ENCODE results near the gene ZNF618.

The ZNF618 gene

GRCh38 chr9:113955076-113955752 lies 79.1 kb downstream of the ZNF618 start:
- DNase-seq (ENCODE audit: insufficient read length, low spot score) (no peak), FAIRE-seq (no peak)
- no peak for TF ChIP-seq CTCF (IDR thresholded peaks at IDR 0.05; ENCODE audit: insufficient read depth, missing control alignments)

- TF ChIP-seq CTCF (IDR thresholded peaks at IDR 0.05; ENCODE audit: insufficient read depth, missing control alignments), result no peak
- DNase-seq (ENCODE audit: insufficient read length, low spot score) (no peak), FAIRE-seq (no peak)
Measured at GRCh38 chr9:113956901-113957300, 80.8 kb downstream of the ZNF618 start.

- FAIRE-seq (no peak), DNase-seq (ENCODE audit: insufficient read length, low spot score) (no peak)
- TF ChIP-seq CTCF (IDR thresholded peaks at IDR 0.05; ENCODE audit: insufficient read depth, missing control alignments), result no peak
Measured at GRCh38 chr9:113957351-113957750, 81.2 kb downstream of the ZNF618 start.

GRCh38 chr9:113957821-113958341 lies 81.8 kb downstream of the ZNF618 start:
- TF ChIP-seq CTCF (IDR thresholded peaks at IDR 0.05; ENCODE audit: insufficient read depth, missing control alignments), result no peak
- no peak for DNase-seq (ENCODE audit: insufficient read length, low spot score)
- no peak for FAIRE-seq

GRCh38 chr9:113958556-113958955 lies 82.4 kb downstream of the ZNF618 start:
- no peak for FAIRE-seq

GRCh38 chr9:113960768-113961167 lies 84.7 kb downstream of the ZNF618 start:
- no peak for FAIRE-seq
- TF ChIP-seq CTCF (IDR thresholded peaks at IDR 0.05; ENCODE audit: insufficient read depth, missing control alignments), result no peak
- no peak for DNase-seq (ENCODE audit: insufficient read length, low spot score)

More at GRCh38 chr9:113958556-113958955, 82.4 kb downstream of the ZNF618 start:
- no peak for DNase-seq (ENCODE audit: insufficient read length, low spot score)
- TF ChIP-seq CTCF (IDR thresholded peaks at IDR 0.05; ENCODE audit: insufficient read depth, missing control alignments), result no peak

- TF ChIP-seq CTCF (IDR thresholded peaks at IDR 0.05; ENCODE audit: insufficient read depth, missing control alignments), result no peak
- DNase-seq (ENCODE audit: insufficient read length, low spot score) (no peak), FAIRE-seq (no peak)
Measured at GRCh38 chr9:113962396-113962795, 86.3 kb downstream of the ZNF618 start.
